HEK293 (cell line): ENCODE measurements around the gene STXBP4.

Source experiments
- CTCF ChIA-PET: fragments of 350-600 bp; formaldehyde crosslinking; extraction: SDS; loops from one replicate; lab custom pipeline; 2021; ENCODE audit warnings: antibody characterized with exemption; lab: Yijun Ruan, JAX
- POLR2A ChIA-PET: fragments of 300-600 bp; formaldehyde crosslinking; extraction: SDS; loops from one replicate; lab custom pipeline; 2020; ENCODE audit warnings: antibody characterized with exemption, inconsistent platforms; lab: Yijun Ruan, JAX
- H3K27ac ChIP-seq: fragments of 200-500 bp; sonication (Bioruptor generic); 2 replicates; pipeline ENCODE4 v1.5.1; 2014; ENCODE audit warnings: low read depth, low read length, control low read depth, inconsistent platforms; ENCODE audit errors: extremely low read depth
- H3K36me3 ChIP-seq, 2 experiments: fragments of 200-500 bp in 1 of 2; sonication (Bioruptor generic) in 1 of 2; 1 replicate in 1 of 2; 2 replicates in 1 of 2; pipeline ENCODE4 v1.5.1; 2014 to 2017; ENCODE audit warnings: inconsistent platforms in 2 of 2, low read length in 2 of 2; ENCODE audit not compliant: control insufficient read depth in 2 of 2, insufficient read depth in 1 of 2
- H3K4me1 ChIP-seq: fragments of 200-500 bp; sonication (Bioruptor generic); 2 replicates; pipeline ENCODE4 v1.5.1; 2014; ENCODE audit warnings: mild to moderate bottlenecking, low read length, inconsistent platforms; ENCODE audit not compliant: control insufficient read depth, insufficient read depth
- H3K4me3 ChIP-seq: 2 replicates; pipeline ENCODE4 v1.5.1; 2011; ENCODE audit warnings: low read depth, mild to moderate bottlenecking, control low read depth, low read length, moderate library complexity
- H3K9me3 ChIP-seq: fragments of 200-500 bp; sonication (Bioruptor generic); 2 replicates; pipeline ENCODE4 v1.5.1; 2014; ENCODE audit warnings: low read depth, low read length, inconsistent platforms; ENCODE audit not compliant: control insufficient read depth, insufficient read depth
- BCL11A ChIP-seq: fragments of 450-650 bp; formaldehyde crosslinking; IDR thresholded peaks from 2 replicates; pipeline ENCODE4 v1.5.1; 2016; ENCODE audit warnings: low read depth, missing biosample characterization, missing genetic modification characterization
- HOXA7 ChIP-seq: sonication (generic); formaldehyde crosslinking; IDR thresholded peaks from 2 replicates; pipeline ENCODE4 v1.8.1; 2022; ENCODE audit warnings: missing genetic modification reagents, borderline replicate concordance
- PRDM4 ChIP-seq: fragments of 450-650 bp; formaldehyde crosslinking; IDR thresholded peaks from 2 replicates; pipeline ENCODE4 v1.5.1; 2017; ENCODE audit warnings: missing biosample characterization, missing genetic modification characterization
- ZEB2 ChIP-seq: fragments of 450-650 bp; formaldehyde crosslinking; IDR thresholded peaks from 2 replicates; pipeline ENCODE4 v1.5.1; 2016; ENCODE audit warnings: missing biosample characterization, missing genetic modification characterization
- ZFP37 ChIP-seq: fragments of 450-650 bp; formaldehyde crosslinking; IDR thresholded peaks from 2 replicates; pipeline ENCODE4 v1.5.1; 2016; ENCODE audit warnings: missing biosample characterization, missing genetic modification characterization
- ZNF133 ChIP-seq: fragments of 450-650 bp; formaldehyde crosslinking; IDR thresholded peaks from 2 replicates; pipeline ENCODE4 v1.5.1; 2016; ENCODE audit warnings: missing biosample characterization, missing genetic modification characterization
- ZNF211 ChIP-seq: fragments of 450-650 bp; formaldehyde crosslinking; IDR thresholded peaks from 2 replicates; pipeline ENCODE4 v1.5.1; 2016; ENCODE audit warnings: low read depth, missing biosample characterization, missing genetic modification characterization
- ZNF239 ChIP-seq: fragments of 450-650 bp; formaldehyde crosslinking; IDR thresholded peaks from 2 replicates; pipeline ENCODE4 v1.5.1; 2016; ENCODE audit warnings: missing biosample characterization, missing genetic modification characterization
- ZNF311 ChIP-seq: fragments of 450-650 bp; formaldehyde crosslinking; IDR thresholded peaks from 2 replicates; pipeline ENCODE4 v1.5.1; 2017; ENCODE audit warnings: missing biosample characterization, missing genetic modification characterization, borderline replicate concordance
- ZNF324 ChIP-seq: fragments of 450-650 bp; formaldehyde crosslinking; IDR thresholded peaks from 2 replicates; pipeline ENCODE4 v1.5.1; 2016; ENCODE audit warnings: missing biosample characterization, missing genetic modification characterization
- ZNF404 ChIP-seq: fragments of 450-650 bp; formaldehyde crosslinking; IDR thresholded peaks from 2 replicates; pipeline ENCODE4 v1.5.1; 2017; ENCODE audit warnings: missing biosample characterization, missing genetic modification characterization

The STXBP4 gene

GRCh38 chr17:55219459-55219858, 250.9 kb downstream of the STXBP4 start:
- ChIA-PET CTCF (interaction anchor here (0.7 kb wide), 1 partner anchor 18 kb away, joined by 3 read pairs; no protein-coding TSS in a partner anchor), POLR2A (no interaction called here)
- no peaks in the 10 kb centered on the region for H3K4me1 ChIP-seq
- H3K9me3 ChIP-seq, result no peaks in the 10 kb centered on the region
- no peak overlapping the region for H3K4me3 ChIP-seq
- TF ChIP-seq ZEB2 (tag by site-specific recombination) (no peak), HOXA7 (CRISPR knock-in tag) (no peak), ZNF211 (tag by site-specific recombination) (no peak), ZFP37 (tag by site-specific recombination) (no peak)
- H3K27ac ChIP-seq, result no peak overlapping the region
- H3K36me3 ChIP-seq, result no peaks in the 10 kb centered on the region

- Histone ChIP-seq H3K4me1 (no peaks in the 10 kb centered on the region), H3K4me3 (no peak overlapping the region), H3K36me3 (no peaks in the 10 kb centered on the region), H3K27ac (no peak overlapping the region), H3K9me3 (no peaks in the 10 kb centered on the region)
- ChIA-PET POLR2A (no interaction called here), CTCF (interaction anchor here (0.7 kb wide), 1 partner anchor 17 kb away, joined by 3 read pairs; no protein-coding TSS in a partner anchor)
- TF ChIP-seq ZNF133 (tag by site-specific recombination) (no peak), PRDM4 (tag by site-specific recombination) (no peak), ZNF404 (tag by site-specific recombination) (no peak), ZNF324 (tag by site-specific recombination) (no peak), ZNF311 (tag by site-specific recombination) (no peak), BCL11A (tag by site-specific recombination) (no peak), ZNF239 (tag by site-specific recombination) (no peak)
These were observed 251.4 kb downstream of the STXBP4 start for GRCh38 chr17:55219934-55220333.
